ENCODE measurements around the gene UCK1. TPM values are rescaled to one million over a fixed set of nuclear protein-coding genes. Genes with fewer than 3 reads are reported as not detected.

Gene UCK1
- total and polyA plus RNA-seq, 2 of the 4 experiments (the other 2 are of a cell fraction): 17.9 to 21.4 TPM

- Histone ChIP-seq H3K79me1 (ENCODE audit: low read depth in 1 of 2, low read length in 2 of 2) (no peaks in the 10 kb centered on the region), H4K8ac (ENCODE audit: low read depth in 2 of 2, low read length in 2 of 2) (no peak overlapping the region), H3K4ac (ENCODE audit: low read depth, low read length) (no peak overlapping the region), H2AK5ac (ENCODE audit: low read depth, low read length) (no peak overlapping the region), H3K4me3 (ENCODE audit: insufficient read depth, low read depth, low read length) (peak overlapping the region; percentile 38), H2BK15ac (ENCODE audit: low read depth, low read length) (no peak overlapping the region), H2AK9ac (replicated peaks; ENCODE audit: low read depth, low read length, poor library complexity) (no peak overlapping the region), H3K4me2 (ENCODE audit: low read depth, low read length) (peak overlapping the region; percentile 64), H3K56ac (ENCODE audit: extremely low read depth, insufficient read depth, low read length) (no peak overlapping the region), H3K14ac (replicated peaks; ENCODE audit: low read depth, low read length) (no peak overlapping the region), H4K5ac (ENCODE audit: low read depth, low read length) (no peak overlapping the region), H2BK120ac (ENCODE audit: low read depth, low read length) (no peak overlapping the region), H3K9me1 (ENCODE audit: insufficient read depth, low read length) (no peaks in the 10 kb centered on the region), H3K27me3 (ENCODE audit: control insufficient read depth, insufficient read depth, low read length) (peaks cover 45% of the 10 kb centered on the region), H3K27ac (ENCODE audit: insufficient read depth, low read length) (no peak overlapping the region), H3K9ac (ENCODE audit: low read depth, low read length) (no peak overlapping the region), H3K4me1 (ENCODE audit: control insufficient read depth, insufficient read depth, low read length) (peaks cover 4% of the 10 kb centered on the region; the same call in 1 of the 2 replicates), H2BK5ac (ENCODE audit: low read depth, low read length, poor library complexity, severe bottlenecking) (no peak overlapping the region), H2BK20ac (ENCODE audit: low read depth, low read length) (no peak overlapping the region), H4K20me1 (ENCODE audit: insufficient read depth, low read length) (no peaks in the 10 kb centered on the region), H3K36me3 (ENCODE audit: control insufficient read depth, insufficient read depth, low read length) (no peaks in the 10 kb centered on the region), H3K23ac (ENCODE audit: low read depth, low read length) (no peak overlapping the region), H4K91ac (ENCODE audit: insufficient read depth, low read depth, low read length) (no peak overlapping the region), H3K9me3 (ENCODE audit: control insufficient read depth, insufficient read depth, low read length) (peaks cover 32% of the 10 kb centered on the region), H2AFZ (replicated peaks; ENCODE audit: low read length, poor library complexity) (peak overlapping the region; percentile 73), H3K18ac (ENCODE audit: low read depth, low read length) (no peak overlapping the region)
- DNase-seq: peak; percentile 12
- ChIA-PET CTCF (no interaction called here), POLR2A (ENCODE audit: unreplicated experiment) (no interaction called here)
- BruUV-seq (replicated peaks): no TSS peak
- TF ChIP-seq RAD21 (IDR thresholded peaks at IDR 0.05; ENCODE audit: low read length): no peak
- TF ChIP-seq FOS (IDR thresholded peaks at IDR 0.05; ENCODE audit: low read depth, low read length): no peak
- no peak for TF ChIP-seq MAFK (IDR thresholded peaks at IDR 0.05; ENCODE audit: low read depth, low read length)
- TF ChIP-seq POLR2A (IDR thresholded peaks at IDR 0.05; ENCODE audit: low read depth, low read length): no peak
- no peak for TF ChIP-seq NFE2L2 (IDR thresholded peaks at IDR 0.05; ENCODE audit: low read depth, low read length)
- no peak for TF ChIP-seq CTCF (conservative IDR thresholded peaks at IDR 0.05; ENCODE audit: low read depth, low read length)
- TF ChIP-seq MAZ (IDR thresholded peaks at IDR 0.05; ENCODE audit: borderline replicate concordance, low read depth, low read length): no peak
- WGBS, 2 experiments (ENCODE audit: extremely low coverage in 2 of 2, insufficient read length in 1 of 2): 0% methylated on average over 11 of the region's 49 CpGs; no CpG with 5 or more reads in 1 of the 2 experiments
- ATAC-seq (ENCODE audit: low read depth): peak; percentile 87
- intact Hi-C loops (cut with micrococcal nuclease): no loop called here
- dilution Hi-C loops (cut with HindIII; ENCODE audit: low sequenced_read_pairs, unreplicated experiment): no loop called here
- in situ Hi-C loops (cut with MboI; ENCODE audit: low sequenced_read_pairs): no loop called here
Observed at GRCh38 chr9:131546336-131547084, 15.4 kb upstream of the UCK1 start.
